Panc1 (cell line): ENCODE measurements around the gene FAM149A. TPM values are rescaled to one million over a fixed set of nuclear protein-coding genes. Genes with fewer than 3 reads are reported as not detected.

Experiments used
- ATAC-seq: fragments of 200-7000 bp; cut with Tn5 transposase; 2 replicates; pipeline ENCODE4 v1.9.1; 2020; ENCODE audit warnings: mild to moderate bottlenecking, moderate library complexity
- BruUV-seq: library from RNA; stranded (reverse); fragments of 400-500 nt; replicated peaks from 2 replicates; lab custom pipeline; 2021; lab: Mats Ljungman, UMichigan
- CTCF ChIA-PET: fragments of 300-600 bp; sonication (Branson Sonifier 250); formaldehyde crosslinking; loops from one replicate; lab custom pipeline; 2022; ENCODE audit warnings: antibody characterized with exemption; lab: Charles Lee
- POLR2A ChIA-PET: fragments of 300-600 bp; sonication (Branson Sonifier 250); formaldehyde crosslinking; loops from one replicate; lab custom pipeline; 2022; ENCODE audit warnings: antibody characterized with exemption; lab: Charles Lee
- DNase-seq: peaks from one replicate; pipeline ENCODE4 v3.0.0-alpha.2; 2010; ENCODE audit warnings: low read depth, low spot score
- H3K27ac ChIP-seq: 2 replicates; pipeline ENCODE4 v1.5.1; 2011; ENCODE audit warnings: mild to moderate bottlenecking, low read length, inconsistent platforms
- H3K27me3 ChIP-seq: fragments of 200-500 bp; sonication (Bioruptor generic); 2 replicates; pipeline ENCODE4 v1.6.0; 2014; ENCODE audit warnings: low read length, inconsistent platforms; ENCODE audit not compliant: control insufficient read depth, insufficient read depth
- H3K36me3 ChIP-seq: fragments of 200-500 bp; sonication (Bioruptor generic); 2 replicates; pipeline ENCODE4 v1.5.1; 2014; ENCODE audit warnings: inconsistent platforms, mild to moderate bottlenecking, low read length, moderate library complexity; ENCODE audit not compliant: control insufficient read depth, insufficient read depth
- H3K4me1 ChIP-seq: 2 replicates; pipeline ENCODE4 v1.5.1; 2011; ENCODE audit warnings: inconsistent platforms, mild to moderate bottlenecking, low read length, moderate library complexity; ENCODE audit not compliant: control insufficient read depth, insufficient read depth
- H3K4me3 ChIP-seq, 2 experiments: 2 replicates each; pipeline ENCODE4 v1.5.1; 2011 to 2012; ENCODE audit warnings: low read depth in 2 of 2, low read length in 2 of 2, mild to moderate bottlenecking in 2 of 2, inconsistent platforms in 1 of 2, moderate library complexity in 1 of 2
- H3K9me3 ChIP-seq: fragments of 200-500 bp; sonication (Bioruptor generic); 2 replicates; pipeline ENCODE4 v1.5.1; 2014; ENCODE audit warnings: low read depth, mild to moderate bottlenecking, inconsistent platforms, low read length, moderate library complexity; ENCODE audit not compliant: control insufficient read depth, insufficient read depth
- CTCF ChIP-seq: fragments of 450-650 bp; IDR thresholded peaks from 2 replicates; pipeline ENCODE4 v1.5.1; 2017; ENCODE audit warnings: mild to moderate bottlenecking
- POLR2AphosphoS5 ChIP-seq: IDR thresholded peaks from 2 replicates; pipeline ENCODE4 v1.6.1; 2012; ENCODE audit warnings: mild to moderate bottlenecking, low read depth, low read length, moderate library complexity
- REST ChIP-seq, 2 experiments: IDR thresholded peaks; 2 replicates each; pipeline ENCODE4 v1.6.1; 2011 to 2012; ENCODE audit warnings: low read depth in 2 of 2, control low read depth in 1 of 2, low read length in 1 of 2, mild to moderate bottlenecking in 1 of 2, moderate library complexity in 1 of 2; ENCODE audit not compliant: insufficient read depth in 1 of 2
- SIN3A ChIP-seq: IDR thresholded peaks from 2 replicates; pipeline ENCODE4 v1.6.1; 2012; ENCODE audit warnings: low read depth, mild to moderate bottlenecking, low read length, moderate library complexity, borderline replicate concordance; ENCODE audit not compliant: insufficient read depth
- TCF7L2 ChIP-seq: IDR thresholded peaks from 2 replicates; pipeline ENCODE4 v1.6.1; 2011; ENCODE audit warnings: mild to moderate bottlenecking, low read depth, low read length, inconsistent platforms
- in situ Hi-C: cut with HindIII; loops from 2 replicates; pipeline ENCODE4 v1.10.0; 2016; ENCODE audit warnings: low sequenced_read_pairs, low pct_unique_long_range_greater_than_20kb
- intact Hi-C: fragments of 100-400 bp; cut with micrococcal nuclease; formaldehyde crosslinking; loops from one replicate; pipeline ENCODE4 v1.10.0; 2022; ENCODE audit not compliant: unreplicated experiment
- total RNA-seq: library from RNA; stranded (reverse); gene quantifications from one replicate; pipeline ENCODE4 v1.2.1, GENCODE V29; 2021; ENCODE audit not compliant: unreplicated experiment

Gene FAM149A
- total RNA-seq, 1 experiment from 2014 or later, result 0.13 TPM

GRCh38 chr4:186216465-186217024, 112.0 kb downstream of the FAM149A start:
- Histone ChIP-seq H3K36me3 (no peaks in the 10 kb centered on the region), H3K4me3 (no peak overlapping the region), H3K9me3 (no peaks in the 10 kb centered on the region), H3K27ac (no peak overlapping the region), H3K4me1 (no peaks in the 10 kb centered on the region), H3K27me3 (no peaks in the 10 kb centered on the region)
- in situ Hi-C loops (no loop called here), intact Hi-C loops (no loop called here)
- no TSS peak for BruUV-seq
- ChIA-PET POLR2A (no interaction called here), CTCF (no interaction called here)
- DNase-seq (no peak), ATAC-seq (no peak)
- no peak for TF ChIP-seq TCF7L2
- no peak for TF ChIP-seq SIN3A
- TF ChIP-seq REST (IDR thresholded peaks at IDR 0.05; ENCODE audit: insufficient read depth in 1 of 2, low read depth in 2 of 2, low read length in 1 of 2), result no peak

GRCh38 chr4:186217733-186218293, 113.3 kb downstream of the FAM149A start:
- H3K4me1 ChIP-seq, result no peaks in the 10 kb centered on the region
- POLR2A ChIA-PET, result no interaction called here
- ATAC-seq (no peak), DNase-seq (no peak)
- no TSS peak for BruUV-seq
- H3K36me3 ChIP-seq, result no peaks in the 10 kb centered on the region
- no peak overlapping the region for H3K4me3 ChIP-seq
- TF ChIP-seq POLR2AphosphoS5, result no peak
- in situ Hi-C loops, result no loop called here
- H3K27me3 ChIP-seq, result no peaks in the 10 kb centered on the region
- intact Hi-C loops, result no loop called here
- CTCF ChIA-PET, result no interaction called here
- no peaks in the 10 kb centered on the region for H3K9me3 ChIP-seq
- H3K27ac ChIP-seq, result no peak overlapping the region

- in situ Hi-C loops (no loop called here), intact Hi-C loops (no loop called here)
- Histone ChIP-seq H3K27me3 (no peaks in the 10 kb centered on the region), H3K4me1 (no peaks in the 10 kb centered on the region), H3K9me3 (no peaks in the 10 kb centered on the region), H3K4me3 (no peak overlapping the region), H3K36me3 (no peaks in the 10 kb centered on the region), H3K27ac (no peak overlapping the region)
- TF ChIP-seq TCF7L2 (no peak), CTCF (no peak)
- BruUV-seq, result no TSS peak
- CTCF ChIA-PET, result no interaction called here
- DNase-seq, result no peak
- POLR2A ChIA-PET, result no interaction called here
- ATAC-seq, result no peak
Observed at GRCh38 chr4:186221624-186222023, 117.1 kb downstream of the FAM149A start.

Other genes with a start within 250 kb of the FAM149A start
- 0.41 TPM for gene TLR3, start 35.5 kb upstream of the FAM149A start, total RNA-seq
- 1.1 TPM for gene CYP4V2, start 86.9 kb downstream of the FAM149A start, total RNA-seq
- not detected for gene KLKB1, start 122.8 kb downstream of the FAM149A start, total RNA-seq
- gene F11, start 161.5 kb downstream of the FAM149A start, total RNA-seq, result not detected